Thyroid gland (tissue), 4 donors: Measurements from ENCODE around the gene STAM2. TPM values are rescaled to one million over a fixed set of nuclear protein-coding genes. Genes with fewer than 3 reads are reported as not detected.
"Not testable (repeated sequence)": the region's sequence is repeated elsewhere in the genome, so short reads cannot be mapped to it uniquely, and the experiment has no call there.

Experiments
- DNase-seq, 2 donors: peaks; one replicate each; pipeline ENCODE4 v3.0.0-alpha.2; 2019
- H3K27ac ChIP-seq, 3 donors: fragments of 200-600 bp; sonication (generic); 1 replicate in 2 of 3; 2 replicates in 1 of 3; pipeline ENCODE4 v1.5.1; 2016 to 2019; ENCODE audit warnings: mild to moderate bottlenecking in 1 of 3, moderate library complexity in 1 of 3
- H3K27me3 ChIP-seq: fragments of 200-600 bp; sonication (generic); one replicate; pipeline ENCODE4 v1.5.1; 2019
- H3K36me3 ChIP-seq, 2 donors: fragments of 200-600 bp; sonication (generic); one replicate each; pipeline ENCODE4 v1.5.1; 2016 to 2019
- H3K4me1 ChIP-seq, 2 donors: fragments of 200-600 bp; sonication (generic); one replicate each; pipeline ENCODE4 v1.5.1; 2017 to 2019
- H3K4me3 ChIP-seq, 3 donors: fragments of 200-600 bp; sonication (generic); replicated peaks in 1 of 3; 1 replicate in 2 of 3; 2 replicates in 1 of 3; pipeline ENCODE4 v1.5.1; 2016; ENCODE audit warnings: mild to moderate bottlenecking in 1 of 3
- H3K9me3 ChIP-seq: fragments of 200-600 bp; sonication (generic); one replicate; pipeline ENCODE4 v1.5.1; 2017
- POLR2A ChIP-seq, 2 donors: fragments of 450-650 bp; IDR thresholded peaks; one replicate each; pipeline ENCODE4 v1.6.1; 2017; ENCODE audit warnings: antibody characterized with exemption in 2 of 2, mild to moderate bottlenecking in 2 of 2, moderate library complexity in 1 of 2
- WGBS, 2 donors: methylation state at CpG; one replicate each; pipeline ENCODE4 v1.1.5; 2017; 5-methylcytosine and 5-hydroxymethylcytosine counted together
- intact Hi-C: fragments of 100-400 bp; cut with DNase I; formaldehyde crosslinking; loops from one replicate; pipeline ENCODE4 v1.15.1; 2023
- total RNA-seq, 4 donors: library from RNA; depleted of rRNA; stranded (reverse); fragments of >200 nt; gene quantifications; one replicate each; pipeline ENCODE4 v1.2.3, GENCODE V29; 2016
- TF ChIP-seq, protein P1 (sequence below), 6 experiments: fragments of 200-600 bp in 3 of 6; fragments of 450-650 bp in 3 of 6; sonication (generic) in 3 of 6; IDR thresholded peaks; one replicate each; pipeline ENCODE4 v1.5.1; 2016 to 2019; ENCODE audit warnings: antibody characterized with exemption in 6 of 6, mild to moderate bottlenecking in 2 of 6, inconsistent platforms in 1 of 6, moderate library complexity in 1 of 6

STAM2 gene
- total RNA-seq, 4 donors from 2014 or later = 62.1 to 70.6 (median 63.4) TPM

DNA sequence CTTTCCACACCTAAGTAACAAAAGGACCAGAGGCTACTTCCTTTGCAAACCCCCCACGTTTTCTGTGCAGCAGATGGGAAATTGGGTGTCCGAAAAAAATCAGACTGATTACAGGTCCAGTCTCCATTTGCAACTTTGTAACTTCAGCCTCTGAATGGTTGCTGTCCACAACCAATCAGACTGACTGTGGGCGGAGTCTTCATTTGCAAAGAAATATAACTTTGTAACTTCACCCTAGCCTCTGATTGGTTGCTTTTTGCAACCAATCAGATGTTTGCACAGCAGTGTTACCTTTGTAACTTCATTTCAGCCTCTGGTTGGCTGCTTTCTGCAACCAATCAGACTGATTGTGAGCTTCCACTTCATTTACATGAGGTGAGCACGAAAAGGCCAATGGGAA lies 48.9 kb downstream of the STAM2 start:
- no peak for DNase-seq
- WGBS, 2 donors = 88 to 92% methylated on average over 4 of the region's 4 CpGs
- Histone ChIP-seq H3K36me3 (peaks cover 0 to 11% of the 10 kb centered on the region in 2 donors), H3K27ac (no peak overlapping the region), H3K9me3 (no peaks in the 10 kb centered on the region), H3K4me1 (no peaks in the 10 kb centered on the region), H3K4me3 (no peak overlapping the region), H3K27me3 (no peaks in the 10 kb centered on the region)
- intact Hi-C loops = no loop called here
- TF ChIP-seq, protein P1, sequence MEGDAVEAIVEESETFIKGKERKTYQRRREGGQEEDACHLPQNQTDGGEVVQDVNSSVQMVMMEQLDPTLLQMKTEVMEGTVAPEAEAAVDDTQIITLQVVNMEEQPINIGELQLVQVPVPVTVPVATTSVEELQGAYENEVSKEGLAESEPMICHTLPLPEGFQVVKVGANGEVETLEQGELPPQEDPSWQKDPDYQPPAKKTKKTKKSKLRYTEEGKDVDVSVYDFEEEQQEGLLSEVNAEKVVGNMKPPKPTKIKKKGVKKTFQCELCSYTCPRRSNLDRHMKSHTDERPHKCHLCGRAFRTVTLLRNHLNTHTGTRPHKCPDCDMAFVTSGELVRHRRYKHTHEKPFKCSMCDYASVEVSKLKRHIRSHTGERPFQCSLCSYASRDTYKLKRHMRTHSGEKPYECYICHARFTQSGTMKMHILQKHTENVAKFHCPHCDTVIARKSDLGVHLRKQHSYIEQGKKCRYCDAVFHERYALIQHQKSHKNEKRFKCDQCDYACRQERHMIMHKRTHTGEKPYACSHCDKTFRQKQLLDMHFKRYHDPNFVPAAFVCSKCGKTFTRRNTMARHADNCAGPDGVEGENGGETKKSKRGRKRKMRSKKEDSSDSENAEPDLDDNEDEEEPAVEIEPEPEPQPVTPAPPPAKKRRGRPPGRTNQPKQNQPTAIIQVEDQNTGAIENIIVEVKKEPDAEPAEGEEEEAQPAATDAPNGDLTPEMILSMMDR (IDR thresholded peaks at IDR 0.05) = no peak
- TF ChIP-seq POLR2A (IDR thresholded peaks at IDR 0.05) = no peak

DNA sequence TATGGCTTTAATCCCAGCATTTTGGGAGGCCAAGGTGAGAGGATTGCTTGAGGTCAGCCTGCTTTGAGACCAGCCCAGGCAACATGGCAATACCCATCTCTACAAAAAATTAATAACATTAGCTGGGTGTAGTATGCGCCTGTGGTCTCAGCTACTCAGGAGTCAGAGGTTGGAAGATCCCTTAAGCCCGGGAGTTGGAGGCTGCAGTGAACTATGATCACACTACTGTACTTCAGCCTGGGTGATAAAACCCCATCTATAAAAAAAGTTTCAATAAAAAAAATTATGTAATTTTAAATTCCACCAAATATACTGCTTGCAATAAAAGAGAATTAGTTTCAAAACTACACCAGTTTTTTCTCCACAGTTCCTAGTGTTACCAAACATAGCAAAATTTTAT lies 53.4 kb downstream of the STAM2 start:
- TF ChIP-seq POLR2A (IDR thresholded peaks at IDR 0.05) = no peak
- TF ChIP-seq, protein P1 (IDR thresholded peaks at IDR 0.05) = no peak
- intact Hi-C loops = no loop called here
- H3K36me3 ChIP-seq = peaks cover 0 to 11% of the 10 kb centered on the region in 2 donors

DNA sequence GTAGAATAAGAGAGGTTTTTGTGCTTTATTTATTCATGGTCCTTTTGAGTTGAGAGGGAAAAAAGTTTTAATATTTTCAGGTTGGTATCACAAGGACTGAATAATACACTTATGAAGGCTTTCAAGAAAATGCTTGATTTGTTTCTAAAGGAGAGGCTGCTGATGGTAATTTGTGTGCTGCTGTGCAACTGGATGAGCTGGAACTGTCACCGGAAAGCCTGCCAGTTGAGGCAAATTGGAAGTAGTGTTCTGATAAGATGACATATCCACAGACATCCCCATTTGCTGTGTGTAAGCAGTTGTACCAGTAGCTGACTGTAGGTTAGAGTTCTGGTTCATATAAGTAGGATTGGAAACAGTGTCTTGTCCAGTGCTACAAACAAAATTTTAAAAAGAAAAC lies 55.1 kb downstream of the STAM2 start:
- 86 to 91% methylated on average over 1 of the region's 1 CpG for WGBS, 2 donors
- Histone ChIP-seq H3K4me1 (peaks cover 0 to 8% of the 10 kb centered on the region in 2 donors), H3K4me3 (no peak overlapping the region), H3K27me3 (no peaks in the 10 kb centered on the region), H3K9me3 (no peaks in the 10 kb centered on the region), H3K36me3 (peaks cover 4 to 11% of the 10 kb centered on the region in 2 donors), H3K27ac (no peak overlapping the region)
- no peak for DNase-seq
- intact Hi-C loops = no loop called here
- no peak for TF ChIP-seq POLR2A (IDR thresholded peaks at IDR 0.05)
- TF ChIP-seq, protein P1 (IDR thresholded peaks at IDR 0.05) = no peak

More for the DNA sequence above, 53.4 kb downstream of the STAM2 start:
- no peak overlapping the region for H3K4me3 ChIP-seq
- DNase-seq = no peak
- no peaks in the 10 kb centered on the region for H3K27me3 ChIP-seq
- H3K27ac ChIP-seq = no peak overlapping the region
- peaks cover 0 to 8% of the 10 kb centered on the region in 2 donors for H3K4me1 ChIP-seq
- WGBS, 2 donors = 98 to 99% methylated on average over 2 of the region's 2 CpGs
- no peaks in the 10 kb centered on the region for H3K9me3 ChIP-seq

DNA sequence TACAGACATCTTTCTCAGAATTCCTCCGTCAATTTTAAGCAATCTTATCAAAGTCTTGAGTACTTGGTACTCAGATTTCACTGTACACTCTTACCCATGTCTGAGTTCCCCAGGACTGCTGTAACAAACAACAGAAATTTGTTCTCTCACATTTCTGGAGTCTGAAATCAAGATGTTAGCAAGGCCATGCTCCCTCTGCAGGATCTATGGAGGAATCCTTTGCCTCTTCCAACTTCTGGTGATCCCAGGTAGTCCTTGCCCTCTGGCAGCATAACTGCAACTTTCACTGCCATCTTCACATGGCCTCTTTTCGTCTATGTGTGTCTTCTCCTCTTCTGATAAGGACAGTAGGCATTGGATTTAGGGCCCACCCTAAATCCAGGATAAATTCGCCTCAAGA lies 59.6 kb downstream of the STAM2 start:
- peaks cover 0 to 8% of the 10 kb centered on the region in 2 donors for H3K4me1 ChIP-seq
- 94 to 99% methylated on average over 3 of the region's 3 CpGs for WGBS, 2 donors
- H3K36me3 ChIP-seq = peaks cover 0 to 4% of the 10 kb centered on the region in 2 donors
- no peaks in the 10 kb centered on the region for H3K27me3 ChIP-seq
- no peak overlapping the region for H3K4me3 ChIP-seq
- intact Hi-C loops = no loop called here
- no peak overlapping the region for H3K27ac ChIP-seq
- no peak for DNase-seq
- no peaks in the 10 kb centered on the region for H3K9me3 ChIP-seq
- TF ChIP-seq, protein P1 (IDR thresholded peaks at IDR 0.05) = no peak
- no peak for TF ChIP-seq POLR2A (IDR thresholded peaks at IDR 0.05)

DNA sequence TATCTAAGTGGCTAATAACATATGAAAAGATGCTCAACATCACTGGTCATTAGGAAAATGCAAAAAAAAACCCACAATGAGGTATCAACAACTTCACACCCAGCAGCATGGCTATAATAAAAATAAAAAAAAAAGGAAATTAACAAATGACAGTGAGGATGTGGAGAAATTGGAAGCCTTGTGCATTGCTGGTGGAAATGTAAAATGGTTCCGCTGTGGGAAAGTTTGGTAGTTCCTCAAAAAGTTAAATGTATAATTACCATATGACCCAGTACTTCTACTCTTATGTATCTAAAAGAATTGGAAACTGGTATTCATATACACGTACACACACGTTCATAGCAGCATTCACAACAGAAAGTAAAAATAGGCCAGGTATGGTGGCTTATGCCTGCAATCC lies 61.2 kb downstream of the STAM2 start:
- DNase-seq = no peak
- Histone ChIP-seq H3K4me3 (no peak overlapping the region), H3K9me3 (no peaks in the 10 kb centered on the region), H3K27ac (no peak overlapping the region), H3K27me3 (no peaks in the 10 kb centered on the region), H3K4me1 (peaks cover 0 to 4% of the 10 kb centered on the region in 2 donors), H3K36me3 (peaks cover 0 to 4% of the 10 kb centered on the region in 2 donors)
- 98 to 100% methylated on average over 3 of the region's 3 CpGs for WGBS, 2 donors
- no peak for TF ChIP-seq POLR2A (IDR thresholded peaks at IDR 0.05)
- TF ChIP-seq, protein P1 (IDR thresholded peaks at IDR 0.05) = no peak
- intact Hi-C loops = no loop called here

DNA sequence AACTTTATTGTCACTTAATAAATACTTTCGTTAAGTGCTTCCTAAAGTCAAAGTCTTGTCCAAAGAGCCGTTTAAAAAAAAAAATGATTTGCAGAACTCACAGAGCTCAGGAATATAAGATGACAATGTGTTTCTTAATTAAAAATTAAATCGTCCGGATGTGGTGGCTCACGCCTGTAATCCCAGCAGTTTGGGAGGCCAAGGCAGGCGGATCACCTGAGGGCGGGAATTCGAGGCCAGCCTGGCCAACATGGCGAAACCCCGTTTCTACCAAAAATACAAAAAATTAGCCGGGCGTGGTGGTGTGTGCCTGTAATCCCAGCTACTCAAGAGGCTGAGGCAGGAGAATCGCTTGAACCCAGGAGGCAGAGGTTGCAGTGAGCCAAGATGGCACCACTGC lies 68.4 kb downstream of the STAM2 start:
- DNase-seq, intact Hi-C loops, H3K27me3 ChIP-seq, H3K27ac ChIP-seq, H3K36me3 ChIP-seq, H3K4me3 ChIP-seq, H3K4me1 ChIP-seq, H3K9me3 ChIP-seq: not testable (repeated sequence)
- WGBS, 2 donors = 94 to 95% methylated on average over 13 of the region's 13 CpGs
